RWPE1 (cell line): Measurements from ENCODE around the gene INSRR.

ENCODE experiments used
- CTCF ChIA-PET: fragments of 350-600 bp; sonication (Branson Sonifier 250); formaldehyde crosslinking; extraction: SDS; loops from one replicate; lab custom pipeline; 2021; lab: Yijun Ruan, JAX
- POLR2A ChIA-PET: fragments of 400-600 bp; formaldehyde crosslinking; extraction: SDS; loops from one replicate; lab custom pipeline; 2020; ENCODE audit warnings: antibody characterized with exemption; ENCODE audit not compliant: low non-redundant PET; lab: Yijun Ruan, JAX
- DNase-seq: peaks from one replicate; pipeline ENCODE4 v3.0.0; 2012; ENCODE audit warnings: low spot score
- H3K27ac ChIP-seq: fragments of 450-650 bp; 2 replicates; pipeline ENCODE4 v1.5.1; 2017
- CTCF ChIP-seq: fragments of 450-650 bp; conservative IDR thresholded peaks from 2 replicates; pipeline ENCODE4 v1.5.1; 2017; ENCODE audit warnings: low read depth, mild to moderate bottlenecking

The INSRR gene

GRCh38 chr1:156869455-156869854 is 10.5 kb upstream of the INSRR start:
- DNase-seq = no peak
- CTCF ChIA-PET = interaction anchor here (0.9 kb wide), 1 partner anchor 180 kb away, joined by 5 read pairs; no protein-coding TSS in a partner anchor
- 0 out of 2 replicates have a peak overlapping the region, but pooled peaks have one; percentile 60 for H3K27ac ChIP-seq
- no peak for TF ChIP-seq CTCF
- POLR2A ChIA-PET = no interaction called here

GRCh38 chr1:156868341-156868740 is 9.4 kb upstream of the INSRR start:
- no peak overlapping the region for H3K27ac ChIP-seq
- POLR2A ChIA-PET = no interaction called here
- no peak for TF ChIP-seq CTCF
- no peak for DNase-seq
- CTCF ChIA-PET = interaction anchor here (0.8 to 0.9 kb wide), 2 partner anchors 8 to 179 kb away, joined by 3 to 5 read pairs; no protein-coding TSS in a partner anchor

DNA sequence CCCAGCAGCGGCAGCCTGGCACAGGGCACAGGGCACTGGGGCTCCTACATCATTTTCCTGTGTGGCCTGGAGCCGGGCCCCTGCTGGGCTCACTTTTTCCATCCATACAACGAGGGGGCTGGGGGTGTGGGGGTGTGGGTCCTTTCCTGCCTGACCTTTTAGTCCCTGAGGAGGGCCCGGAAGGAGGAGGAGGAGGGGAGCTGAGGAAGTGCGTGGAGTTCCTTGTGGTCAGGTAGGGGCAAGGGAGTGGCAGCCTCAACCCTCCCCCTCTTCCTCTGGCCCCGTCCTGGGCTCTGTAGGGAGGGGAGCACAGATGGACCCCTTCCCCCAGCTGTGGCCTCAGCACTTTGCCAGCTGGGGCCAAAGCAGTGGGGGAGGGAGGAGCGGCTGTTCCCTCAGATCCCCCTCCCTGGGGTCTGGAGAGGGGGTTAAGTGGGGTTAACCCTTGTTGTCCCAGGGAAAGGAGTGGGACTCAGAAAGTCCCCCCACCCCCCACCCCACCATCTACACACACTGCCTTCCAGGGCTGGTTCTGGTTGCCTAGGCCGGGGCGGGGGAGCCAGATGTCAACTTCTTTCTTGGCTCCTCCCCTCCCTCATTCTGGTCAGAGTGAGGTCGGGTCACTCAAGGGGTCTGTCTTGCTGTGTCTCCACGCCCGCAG is 7.5 kb upstream of the INSRR start:
- ChIA-PET POLR2A (no interaction called here), CTCF (no interaction called here)
- DNase-seq = no peak
- H3K27ac ChIP-seq = no peak overlapping the region
- TF ChIP-seq CTCF = no peak

DNA sequence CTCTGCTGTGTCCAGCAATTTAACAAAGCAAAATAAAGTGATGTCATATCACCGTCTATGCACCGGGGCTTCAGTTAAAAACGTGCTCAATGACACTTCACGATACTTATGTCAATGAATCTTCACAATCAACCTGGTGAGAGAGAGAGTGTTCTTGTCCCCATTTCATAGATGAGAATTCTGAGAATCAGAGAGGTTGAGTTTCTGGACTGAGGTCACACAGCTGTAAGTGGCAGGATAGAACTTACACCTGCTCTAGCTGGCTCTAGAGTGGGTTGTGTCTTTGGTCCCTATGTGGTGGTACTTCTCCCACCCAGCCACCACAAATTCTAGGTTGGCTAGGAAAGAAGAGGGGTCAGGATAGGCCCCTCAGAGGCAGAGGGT is 6.9 kb upstream of the INSRR start:
- CTCF ChIA-PET = no interaction called here
- POLR2A ChIA-PET = no interaction called here

DNA sequence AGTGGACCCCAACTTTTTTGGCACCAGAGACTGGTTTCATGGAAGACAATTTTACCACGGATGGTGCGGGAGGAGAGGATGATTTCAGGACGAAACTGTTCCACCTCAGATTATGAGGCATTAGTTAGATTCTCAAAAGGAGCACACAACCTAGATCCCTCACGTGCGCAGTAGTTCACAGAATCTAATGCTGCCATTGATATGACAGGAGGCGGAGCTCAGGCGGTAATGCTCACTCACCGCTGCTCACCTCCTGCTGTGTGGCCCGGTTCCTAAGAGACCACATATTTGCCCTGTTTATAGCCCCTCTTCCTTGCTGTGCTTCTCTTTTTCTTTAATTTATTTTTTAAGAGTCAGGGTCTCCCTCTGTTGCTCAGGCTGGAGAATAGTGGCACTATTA is 6.3 kb upstream of the INSRR start:
- no peak for TF ChIP-seq CTCF
- ChIA-PET CTCF (no interaction called here), POLR2A (no interaction called here)
- H3K27ac ChIP-seq = no peak overlapping the region
- DNase-seq = no peak

More for the DNA sequence above, 6.9 kb upstream of the INSRR start:
- H3K27ac ChIP-seq = no peak overlapping the region
- no peak for TF ChIP-seq CTCF
- no peak for DNase-seq

DNA sequence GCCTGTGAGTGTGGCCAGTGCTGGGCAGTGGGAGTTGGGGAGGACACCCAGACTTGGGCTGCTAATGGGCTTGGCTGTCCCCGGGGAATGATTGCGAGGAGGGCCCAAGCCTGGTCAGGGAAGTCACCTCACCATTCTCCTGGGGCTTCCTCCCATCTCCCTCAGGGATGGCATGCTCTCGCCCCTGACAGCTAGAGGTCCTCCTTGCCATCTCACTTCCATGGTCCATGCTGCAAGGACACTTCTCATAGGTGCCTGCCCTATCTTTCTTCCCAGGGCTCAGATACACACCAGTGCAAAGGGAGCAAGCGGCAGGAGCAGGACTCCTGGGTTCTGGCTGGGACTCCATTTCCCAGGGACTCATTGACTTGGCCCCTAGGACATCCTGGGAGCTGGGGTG is 5.9 kb upstream of the INSRR start:
- CTCF ChIA-PET = no interaction called here
- DNase-seq = no peak
- no peak for TF ChIP-seq CTCF
- H3K27ac ChIP-seq = no peak overlapping the region
- POLR2A ChIA-PET = no interaction called here
